ENCODE data around the gene CHGA.

DNA sequence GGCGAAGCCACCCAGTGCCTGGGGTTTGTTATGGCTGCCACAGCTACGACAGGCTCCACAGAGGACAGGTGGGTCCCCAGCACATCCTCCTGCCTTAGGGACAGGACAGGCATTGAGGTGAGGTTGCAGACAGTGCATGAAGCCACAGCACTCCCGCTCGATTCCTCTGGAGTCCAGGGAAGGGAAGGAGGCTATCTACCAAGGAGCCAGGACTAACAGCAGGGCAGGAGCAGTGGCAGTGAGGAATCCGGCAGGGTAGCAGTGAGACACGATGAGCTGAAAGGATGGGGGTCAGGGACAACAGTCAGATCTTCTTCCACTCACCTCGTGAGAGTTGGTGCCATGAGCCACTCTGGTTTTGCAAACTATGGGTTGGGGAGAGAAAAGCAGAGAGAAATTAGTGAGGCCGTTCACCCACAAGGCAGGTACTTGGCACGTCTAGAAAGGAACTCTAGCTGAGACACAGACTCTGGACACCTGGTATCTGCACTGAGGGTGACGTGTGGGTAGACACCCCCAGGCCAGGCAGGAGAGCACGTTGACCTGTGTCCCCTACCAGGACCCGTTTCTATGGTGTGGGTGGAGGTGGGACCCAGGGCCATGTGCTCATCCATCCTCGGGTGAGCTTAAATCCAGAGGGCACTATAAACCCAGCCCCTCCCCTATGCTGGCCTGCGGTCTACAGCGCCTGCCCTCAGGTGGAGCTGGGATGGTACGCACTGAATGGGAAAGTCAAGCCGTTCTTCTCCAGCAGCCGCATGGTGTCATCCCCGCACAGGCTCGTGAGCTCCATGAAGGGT lies 39.3 kb downstream of the CHGA start:
- TF ChIP-seq, protein P1, sequence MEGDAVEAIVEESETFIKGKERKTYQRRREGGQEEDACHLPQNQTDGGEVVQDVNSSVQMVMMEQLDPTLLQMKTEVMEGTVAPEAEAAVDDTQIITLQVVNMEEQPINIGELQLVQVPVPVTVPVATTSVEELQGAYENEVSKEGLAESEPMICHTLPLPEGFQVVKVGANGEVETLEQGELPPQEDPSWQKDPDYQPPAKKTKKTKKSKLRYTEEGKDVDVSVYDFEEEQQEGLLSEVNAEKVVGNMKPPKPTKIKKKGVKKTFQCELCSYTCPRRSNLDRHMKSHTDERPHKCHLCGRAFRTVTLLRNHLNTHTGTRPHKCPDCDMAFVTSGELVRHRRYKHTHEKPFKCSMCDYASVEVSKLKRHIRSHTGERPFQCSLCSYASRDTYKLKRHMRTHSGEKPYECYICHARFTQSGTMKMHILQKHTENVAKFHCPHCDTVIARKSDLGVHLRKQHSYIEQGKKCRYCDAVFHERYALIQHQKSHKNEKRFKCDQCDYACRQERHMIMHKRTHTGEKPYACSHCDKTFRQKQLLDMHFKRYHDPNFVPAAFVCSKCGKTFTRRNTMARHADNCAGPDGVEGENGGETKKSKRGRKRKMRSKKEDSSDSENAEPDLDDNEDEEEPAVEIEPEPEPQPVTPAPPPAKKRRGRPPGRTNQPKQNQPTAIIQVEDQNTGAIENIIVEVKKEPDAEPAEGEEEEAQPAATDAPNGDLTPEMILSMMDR (IDR thresholded peaks at IDR 0.05) = no peak
- no peak for TF ChIP-seq POLR2A (IDR thresholded peaks at IDR 0.05)
- no peak for TF ChIP-seq EP300 (IDR thresholded peaks at IDR 0.05)
